RWPE1 (cell line): ENCODE data around the gene PRR18.

Source experiments
- CTCF ChIA-PET: fragments of 350-600 bp; sonication (Branson Sonifier 250); formaldehyde crosslinking; extraction: SDS; loops from one replicate; lab custom pipeline; 2021; lab: Yijun Ruan, JAX
- POLR2A ChIA-PET: fragments of 400-600 bp; formaldehyde crosslinking; extraction: SDS; loops from one replicate; lab custom pipeline; 2020; ENCODE audit warnings: antibody characterized with exemption; ENCODE audit not compliant: low non-redundant PET; lab: Yijun Ruan, JAX
- DNase-seq: peaks from one replicate; pipeline ENCODE4 v3.0.0; 2012; ENCODE audit warnings: low spot score
- H3K27ac ChIP-seq: fragments of 450-650 bp; 2 replicates; pipeline ENCODE4 v1.5.1; 2017
- TF ChIP-seq, protein P1 (sequence below): fragments of 450-650 bp; conservative IDR thresholded peaks from 2 replicates; pipeline ENCODE4 v1.5.1; 2017; ENCODE audit warnings: low read depth, mild to moderate bottlenecking

Gene PRR18

GRCh38 chr6:166301611-166302529, 6.3 kb downstream of the PRR18 start:
- ChIA-PET POLR2A (no interaction called here), CTCF (interaction anchor here (1.5 kb wide), 1 partner anchor 12 kb away, joined by 7 read pairs; no protein-coding TSS in a partner anchor)
- TF ChIP-seq, protein P1, sequence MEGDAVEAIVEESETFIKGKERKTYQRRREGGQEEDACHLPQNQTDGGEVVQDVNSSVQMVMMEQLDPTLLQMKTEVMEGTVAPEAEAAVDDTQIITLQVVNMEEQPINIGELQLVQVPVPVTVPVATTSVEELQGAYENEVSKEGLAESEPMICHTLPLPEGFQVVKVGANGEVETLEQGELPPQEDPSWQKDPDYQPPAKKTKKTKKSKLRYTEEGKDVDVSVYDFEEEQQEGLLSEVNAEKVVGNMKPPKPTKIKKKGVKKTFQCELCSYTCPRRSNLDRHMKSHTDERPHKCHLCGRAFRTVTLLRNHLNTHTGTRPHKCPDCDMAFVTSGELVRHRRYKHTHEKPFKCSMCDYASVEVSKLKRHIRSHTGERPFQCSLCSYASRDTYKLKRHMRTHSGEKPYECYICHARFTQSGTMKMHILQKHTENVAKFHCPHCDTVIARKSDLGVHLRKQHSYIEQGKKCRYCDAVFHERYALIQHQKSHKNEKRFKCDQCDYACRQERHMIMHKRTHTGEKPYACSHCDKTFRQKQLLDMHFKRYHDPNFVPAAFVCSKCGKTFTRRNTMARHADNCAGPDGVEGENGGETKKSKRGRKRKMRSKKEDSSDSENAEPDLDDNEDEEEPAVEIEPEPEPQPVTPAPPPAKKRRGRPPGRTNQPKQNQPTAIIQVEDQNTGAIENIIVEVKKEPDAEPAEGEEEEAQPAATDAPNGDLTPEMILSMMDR, result no peak
- no peak overlapping the region for H3K27ac ChIP-seq
- DNase-seq, result peak; percentile 48

DNA sequence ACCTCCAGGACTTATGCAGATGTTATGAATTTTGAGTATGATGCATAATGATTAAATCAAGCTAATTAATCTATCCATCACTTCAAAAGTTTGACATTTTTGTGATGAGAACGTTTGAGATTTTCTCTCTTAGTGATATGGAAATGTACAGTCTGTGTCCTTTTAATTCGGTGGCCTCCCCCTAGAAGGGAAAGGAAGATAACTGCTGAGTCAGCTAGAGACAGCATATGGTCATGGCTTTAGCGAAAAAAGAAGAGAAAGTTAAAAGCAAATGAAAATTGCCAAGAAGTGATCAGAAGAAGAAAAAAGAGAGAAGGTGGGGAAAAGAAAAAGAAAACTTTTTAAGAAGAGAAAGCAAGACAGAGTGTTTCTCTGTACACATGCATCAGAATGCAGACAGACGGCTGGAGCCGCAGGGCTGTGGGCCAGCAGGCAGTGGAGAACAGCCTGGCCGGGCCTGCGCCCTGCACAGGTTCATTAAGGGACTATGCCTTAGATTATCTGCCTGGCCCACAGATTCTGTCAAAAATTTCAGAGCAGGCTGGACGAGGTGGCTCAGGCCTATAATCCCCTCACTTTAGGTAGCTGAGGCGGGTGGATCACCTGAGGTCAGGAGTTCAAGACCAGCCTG, 7.7 kb downstream of the PRR18 start:
- no peak overlapping the region for H3K27ac ChIP-seq
- POLR2A ChIA-PET, result no interaction called here
- DNase-seq, result no peak
- TF ChIP-seq, protein P1, result no peak
- CTCF ChIA-PET, result no interaction called here

DNA sequence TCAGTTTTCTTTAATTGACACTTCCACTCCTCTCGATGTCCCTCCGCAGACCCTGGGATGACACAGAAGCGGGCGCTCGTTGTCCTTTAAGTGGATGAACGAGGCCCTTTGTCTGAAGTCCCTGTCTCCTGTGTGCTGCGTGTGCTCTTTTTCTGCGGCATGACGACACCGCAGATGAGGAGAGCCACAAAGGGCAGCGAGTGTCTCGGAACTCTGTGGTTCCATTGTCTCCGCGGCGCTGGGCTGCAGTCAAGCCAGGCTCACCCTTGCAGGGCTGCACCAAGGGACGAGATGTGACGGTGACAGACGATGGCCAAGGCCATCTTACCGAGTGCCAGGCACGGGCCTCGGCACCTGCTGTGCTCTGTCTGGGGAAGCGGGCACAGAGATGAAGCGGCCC, 10.6 kb downstream of the PRR18 start:
- ChIA-PET POLR2A (no interaction called here), CTCF (no interaction called here)
- DNase-seq, result no peak
- H3K27ac ChIP-seq, result no peak overlapping the region
- TF ChIP-seq, protein P1, result no peak

GRCh38 chr6:166296035-166296883, 11.9 kb downstream of the PRR18 start:
- POLR2A ChIA-PET, result no interaction called here
- H3K27ac ChIP-seq, result no peak overlapping the region
- CTCF ChIA-PET, result interaction anchor here (0.6 to 0.7 kb wide), 2 partner anchors 105 to 108 kb away, joined by 3 read pairs; no protein-coding TSS in a partner anchor
- DNase-seq, result no peak
- TF ChIP-seq, protein P1, result no peak

GRCh38 chr6:166293731-166294584, 14.2 kb downstream of the PRR18 start:
- no peak overlapping the region for H3K27ac ChIP-seq
- TF ChIP-seq, protein P1, result no peak
- no peak for DNase-seq
- ChIA-PET POLR2A (no interaction called here), CTCF (interaction anchor here (0.6 to 0.7 kb wide), 2 partner anchors 216 to 409 kb away, joined by 4 read pairs; no protein-coding TSS in a partner anchor)
